Measurements from ENCODE around the gene GSX2.

Gene GSX2

GRCh38 chr4:54099748-54100574 lies at the start of gene GSX2:
Gene GSX2 (plus strand): TSS chr4:54100163. CDS start chr4:54100345, 182 bp downstream.
- peak; percentile 50 for DNase-seq (ENCODE audit: low read depth)

GRCh38 chr4:54050214-54050904 lies 49.6 kb upstream of the GSX2 start:
- DNase-seq (ENCODE audit: low read depth), result peak; percentile 72

GRCh38 chr4:54053322-54053721 lies 46.6 kb upstream of the GSX2 start:
- DNase-seq (ENCODE audit: low read depth), result peak; percentile 8

- no peak for DNase-seq (ENCODE audit: low read depth)
These were observed 45.5 kb upstream of the GSX2 start for GRCh38 chr4:54054501-54054900.

- no peak for DNase-seq (ENCODE audit: low read depth)
These were observed 44.5 kb upstream of the GSX2 start for GRCh38 chr4:54055494-54055893.

- DNase-seq (ENCODE audit: low read depth), result no peak
These were observed 43.6 kb upstream of the GSX2 start for GRCh38 chr4:54056360-54056759.

GRCh38 chr4:54058171-54058570 lies 41.8 kb upstream of the GSX2 start:
- DNase-seq (ENCODE audit: low read depth), result no peak

- no peak for DNase-seq (ENCODE audit: low read depth)
These were observed 39.8 kb upstream of the GSX2 start for GRCh38 chr4:54060116-54060515.

- no peak for DNase-seq (ENCODE audit: low read depth)
These were observed 38.9 kb upstream of the GSX2 start for GRCh38 chr4:54061067-54061466.

- no peak for DNase-seq (ENCODE audit: low read depth)
These were observed 38.1 kb upstream of the GSX2 start for GRCh38 chr4:54061873-54062272.

- DNase-seq (ENCODE audit: low read depth), result no peak
These were observed 37.6 kb upstream of the GSX2 start for GRCh38 chr4:54062392-54062791.

GRCh38 chr4:54063229-54063628 lies 36.7 kb upstream of the GSX2 start:
- peak; percentile 78 for DNase-seq (ENCODE audit: low read depth)

GRCh38 chr4:54063737-54064316 lies 36.1 kb upstream of the GSX2 start:
- DNase-seq (ENCODE audit: low read depth), result peak; percentile 50

- peak; percentile 94 for DNase-seq (ENCODE audit: low read depth)
These were observed 35.4 kb upstream of the GSX2 start, which contains the start of gene CHIC2 for GRCh38 chr4:54064317-54065111. Gene CHIC2 (minus strand): TSS chr4:54064605. CDS start chr4:54064300, 305 bp downstream.

GRCh38 chr4:54065282-54066087 lies 34.5 kb upstream of the GSX2 start:
- peak; percentile 43 for DNase-seq (ENCODE audit: low read depth)

GRCh38 chr4:54066088-54066415 lies 33.9 kb upstream of the GSX2 start:
- no peak for DNase-seq (ENCODE audit: low read depth)

- DNase-seq (ENCODE audit: low read depth), result peak; percentile 7
These were observed 33.2 kb upstream of the GSX2 start for GRCh38 chr4:54066718-54067129.

GRCh38 chr4:54067166-54067565 lies 32.8 kb upstream of the GSX2 start:
- DNase-seq (ENCODE audit: low read depth), result peak; percentile 86

- DNase-seq (ENCODE audit: low read depth), result peak; percentile 62
These were observed 26.6 kb upstream of the GSX2 start for GRCh38 chr4:54073271-54073880.

- DNase-seq (ENCODE audit: low read depth), result no peak
These were observed 25.6 kb upstream of the GSX2 start for GRCh38 chr4:54074381-54074780.

- peak; percentile 54 for DNase-seq (ENCODE audit: low read depth)
These were observed 23.3 kb upstream of the GSX2 start for GRCh38 chr4:54076673-54077072.
